Epithelial cell of proximal tubule (primary cell): ENCODE results near the gene SCN5A. TPM values are rescaled to one million over a fixed set of nuclear protein-coding genes. Genes with fewer than 3 reads are reported as not detected.

Experiments
- DNase-seq: peaks from one replicate; pipeline ENCODE4 v3.0.0-alpha.2; 2011; ENCODE audit warnings: low read depth
- H3K4me3 ChIP-seq: 2 replicates; pipeline ENCODE4 v1.5.1; 2011; ENCODE audit warnings: low read depth, mild to moderate bottlenecking, low read length
- total RNA-seq: library from RNA; depleted of rRNA; stranded (reverse); fragments of >200 nt; gene quantifications from 2 replicates; pipeline ENCODE4 v1.2.3, GENCODE V29; 2015
- TF ChIP-seq, protein P1 (sequence below): conservative IDR thresholded peaks from 2 replicates; pipeline ENCODE4 v1.5.1; 2012; ENCODE audit warnings: low read depth, mild to moderate bottlenecking, low read length

SCN5A gene
- total RNA-seq, 1 donor from 2014 or later, result 1.3 TPM

DNA sequence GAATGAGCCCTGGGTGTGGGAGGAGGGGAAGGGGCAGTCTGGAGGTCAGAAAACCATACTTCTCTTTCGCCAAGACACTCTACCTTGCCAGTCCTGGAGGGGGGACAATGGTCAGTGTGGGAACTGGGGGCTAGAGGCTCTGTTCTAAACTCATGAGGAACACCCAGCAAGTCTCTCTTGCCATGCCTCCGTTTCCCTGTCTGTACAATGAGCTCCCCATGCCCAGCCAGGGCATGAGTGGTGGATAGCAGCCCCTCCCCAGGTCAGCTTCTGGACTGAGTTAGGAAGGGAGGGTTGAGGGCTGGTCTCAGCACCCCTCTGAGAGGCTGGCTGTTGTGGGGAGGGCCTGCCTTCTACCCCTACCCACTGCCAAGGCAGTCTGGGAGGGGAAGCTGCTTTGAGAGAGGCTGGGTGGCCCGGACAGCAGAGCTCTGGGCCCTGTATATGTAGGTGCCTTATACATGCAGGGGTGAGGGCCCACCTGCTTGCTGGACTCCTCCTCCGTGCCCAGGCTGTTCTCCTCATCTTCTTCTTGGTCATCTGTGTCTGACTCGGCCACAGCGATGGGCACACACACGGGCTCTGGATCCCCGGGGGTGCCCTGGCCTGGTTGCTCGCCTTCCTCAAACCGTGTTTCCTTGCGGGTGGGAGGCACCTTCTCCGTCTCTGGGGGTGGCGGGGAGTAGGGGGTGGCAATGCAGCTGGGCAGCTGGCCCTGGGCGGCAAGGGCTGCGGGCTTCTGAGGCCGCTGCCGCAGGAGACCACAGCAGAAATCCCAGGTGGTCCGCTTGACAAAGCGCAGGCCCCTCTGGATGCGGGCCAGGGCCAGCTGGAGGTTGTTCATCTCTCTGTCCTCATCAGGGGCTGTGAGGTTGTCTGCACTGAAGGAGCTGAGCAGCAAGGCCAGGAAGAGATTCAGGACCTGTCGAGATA lies 68.8 kb downstream of the SCN5A start:
- no peak for DNase-seq
- TF ChIP-seq, protein P1, sequence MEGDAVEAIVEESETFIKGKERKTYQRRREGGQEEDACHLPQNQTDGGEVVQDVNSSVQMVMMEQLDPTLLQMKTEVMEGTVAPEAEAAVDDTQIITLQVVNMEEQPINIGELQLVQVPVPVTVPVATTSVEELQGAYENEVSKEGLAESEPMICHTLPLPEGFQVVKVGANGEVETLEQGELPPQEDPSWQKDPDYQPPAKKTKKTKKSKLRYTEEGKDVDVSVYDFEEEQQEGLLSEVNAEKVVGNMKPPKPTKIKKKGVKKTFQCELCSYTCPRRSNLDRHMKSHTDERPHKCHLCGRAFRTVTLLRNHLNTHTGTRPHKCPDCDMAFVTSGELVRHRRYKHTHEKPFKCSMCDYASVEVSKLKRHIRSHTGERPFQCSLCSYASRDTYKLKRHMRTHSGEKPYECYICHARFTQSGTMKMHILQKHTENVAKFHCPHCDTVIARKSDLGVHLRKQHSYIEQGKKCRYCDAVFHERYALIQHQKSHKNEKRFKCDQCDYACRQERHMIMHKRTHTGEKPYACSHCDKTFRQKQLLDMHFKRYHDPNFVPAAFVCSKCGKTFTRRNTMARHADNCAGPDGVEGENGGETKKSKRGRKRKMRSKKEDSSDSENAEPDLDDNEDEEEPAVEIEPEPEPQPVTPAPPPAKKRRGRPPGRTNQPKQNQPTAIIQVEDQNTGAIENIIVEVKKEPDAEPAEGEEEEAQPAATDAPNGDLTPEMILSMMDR, result no peak
- H3K4me3 ChIP-seq, result no peak overlapping the region

GRCh38 chr3:38579551-38580449 lies 69.7 kb downstream of the SCN5A start:
- DNase-seq, result no peak
- H3K4me3 ChIP-seq, result no peak overlapping the region
- TF ChIP-seq, protein P1, result no peak

- DNase-seq, result no peak
- TF ChIP-seq, protein P1, result no peak
- no peak overlapping the region for H3K4me3 ChIP-seq
These were observed 70.3 kb downstream of the SCN5A start for GRCh38 chr3:38579141-38579540.

GRCh38 chr3:38578551-38578950 lies 70.9 kb downstream of the SCN5A start:
- TF ChIP-seq, protein P1, result no peak
- DNase-seq, result no peak
- H3K4me3 ChIP-seq, result no peak overlapping the region

DNA sequence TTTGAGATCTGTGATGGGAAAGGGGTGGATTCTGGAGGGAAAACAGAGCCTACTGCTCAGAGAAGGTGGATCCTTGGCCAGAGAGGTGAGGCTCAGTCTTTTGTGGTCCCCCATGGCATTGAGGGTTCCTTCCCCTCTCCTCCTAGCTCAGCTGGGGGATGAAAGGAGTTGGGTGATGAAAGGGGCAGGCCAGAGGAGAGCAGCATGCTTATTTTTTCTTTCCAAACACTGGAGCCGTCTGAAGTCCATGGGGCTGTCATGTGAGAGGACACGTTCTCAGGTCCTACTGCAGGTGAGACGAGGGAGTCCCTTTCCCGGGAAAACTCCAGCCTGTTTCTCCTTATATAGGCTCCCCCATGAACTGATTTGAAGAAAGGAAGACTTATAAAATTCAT lies 71.4 kb downstream of the SCN5A start:
- TF ChIP-seq, protein P1, result no peak
- no peak for DNase-seq
- H3K4me3 ChIP-seq, result no peak overlapping the region

GRCh38 chr3:38577371-38578080 lies 72.0 kb downstream of the SCN5A start:
- H3K4me3 ChIP-seq, result no peak overlapping the region
- TF ChIP-seq, protein P1, result no peak
- DNase-seq, result no peak
